PC-9 (cell line): ENCODE data around the gene LMBR1.

ENCODE experiments used
- CTCF ChIP-seq: fragments of 200-600 bp; sonication (generic); conservative IDR thresholded peaks from 2 replicates; pipeline ENCODE4 v1.6.1; 2017; ENCODE audit warnings: mixed run types, antibody characterized with exemption, mild to moderate bottlenecking, moderate library complexity
- EZH2 ChIP-seq: fragments of 200-600 bp; sonication (generic); IDR thresholded peaks from 2 replicates; pipeline ENCODE4 v1.8.0; 2017; ENCODE audit warnings: antibody characterized with exemption, low read depth

DNA sequence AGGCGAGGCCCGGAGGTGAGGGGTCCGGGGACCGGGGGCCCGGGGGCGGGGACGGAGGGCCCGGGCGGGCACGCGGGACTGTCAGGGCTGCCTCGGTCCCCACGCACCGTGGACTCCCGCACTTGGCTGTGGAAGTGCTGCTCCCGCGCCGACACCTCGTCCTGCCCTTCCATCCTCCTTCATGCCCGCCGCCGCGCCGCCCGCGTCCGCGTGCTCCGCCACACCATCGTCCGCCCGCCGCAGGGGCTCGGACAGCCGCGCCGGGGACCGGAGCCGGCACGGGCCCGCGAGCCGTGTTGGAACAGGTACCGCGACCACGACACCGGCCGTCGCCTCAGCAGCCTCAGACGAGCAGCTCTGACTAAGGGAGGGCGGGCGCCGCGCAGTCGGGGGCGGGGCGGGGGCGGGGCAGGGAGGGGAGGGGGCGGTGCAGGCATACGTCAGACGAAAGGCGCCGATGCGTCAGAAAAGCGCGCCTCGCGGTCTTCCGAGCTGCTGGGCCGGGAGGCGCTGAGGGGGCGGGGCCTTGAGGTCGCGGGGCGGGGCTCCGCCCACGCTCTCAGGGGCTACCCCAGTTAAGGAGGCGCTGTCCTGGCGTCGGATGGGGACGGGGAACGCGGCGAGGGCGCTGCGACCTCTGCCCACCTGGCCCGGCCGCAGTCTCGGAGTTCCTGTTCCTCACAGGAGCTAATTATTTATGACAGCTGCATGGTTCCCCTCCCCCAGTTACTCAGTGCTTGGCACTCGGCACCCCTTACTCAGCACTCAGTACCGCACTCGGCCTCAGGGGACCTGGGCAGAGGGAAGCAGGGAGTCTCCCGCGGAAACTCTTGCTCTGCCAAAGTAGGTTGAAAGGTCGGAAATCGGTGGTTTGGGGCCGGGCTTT is at the start of gene LMBR1:
- peak; percentile 67 for TF ChIP-seq CTCF
- TF ChIP-seq EZH2: no peak
